HepG2 (cell line): ENCODE measurements around the gene FGD3.

Experiments
- CTCF ChIP-seq: sonication (generic); formaldehyde crosslinking; IDR thresholded peaks from 2 replicates; pipeline ENCODE4 v1.5.0; 2020; ENCODE audit warnings: mild to moderate bottlenecking, missing genetic modification reagents, moderate library complexity
- NPAS2 ChIP-seq: sonication (generic); formaldehyde crosslinking; IDR thresholded peaks from 2 replicates; pipeline ENCODE4 v1.8.0; 2022; ENCODE audit warnings: mild to moderate bottlenecking, missing genetic modification reagents, borderline replicate concordance
- PRDM4 ChIP-seq: sonication (generic); formaldehyde crosslinking; IDR thresholded peaks from 2 replicates; pipeline ENCODE4 v1.9.0; 2021; ENCODE audit warnings: missing genetic modification reagents, borderline replicate concordance
- PRPF4 ChIP-seq: fragments of 200-400 bp; formaldehyde crosslinking; IDR thresholded peaks from 2 replicates; pipeline ENCODE4 v1.6.1; 2016; ENCODE audit warnings: low read length, low read depth; ENCODE audit not compliant: poor library complexity, severe bottlenecking

- no peak for TF ChIP-seq NPAS2
- no peak for TF ChIP-seq PRPF4
- TF ChIP-seq PRDM4 (CRISPR knock-in tag): no peak
- TF ChIP-seq CTCF (CRISPR knock-in tag): no peak
These were observed 87.9 kb downstream of the FGD3 start for GRCh38 chr9:93035106-93035660.
